OCI-M1 (cell line): Measurements from ENCODE around the gene IVD.

Source experiments
- DNase-seq: peaks from one replicate; lab custom pipeline; 2025; lab: John Stamatoyannopoulos, UW

The IVD gene

GRCh38 chr15:40414816-40415215, 9.2 kb downstream of the IVD start:
- no peak for DNase-seq

DNA sequence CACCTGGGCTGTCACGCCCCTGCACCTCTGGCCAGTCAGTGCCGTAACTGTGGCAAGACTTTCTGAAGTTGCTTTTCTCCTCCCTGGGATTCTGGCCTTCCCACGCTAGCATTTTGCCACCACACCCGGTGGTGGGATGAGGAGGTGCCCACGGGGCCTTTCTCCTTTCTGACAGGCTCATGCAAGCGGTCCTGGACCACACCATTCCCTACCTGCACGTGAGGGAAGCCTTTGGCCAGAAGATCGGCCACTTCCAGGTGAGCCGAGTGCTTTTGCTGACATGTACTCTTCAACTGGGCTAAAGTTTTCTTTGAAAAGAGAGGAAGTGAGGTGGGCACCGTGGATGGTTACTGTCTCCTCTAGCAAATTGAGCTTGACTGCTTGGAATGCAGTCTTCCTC, 9.6 kb downstream of the IVD start:
- no peak for DNase-seq

GRCh38 chr15:40416056-40416455, 10.5 kb downstream of the IVD start:
- no peak for DNase-seq

DNA sequence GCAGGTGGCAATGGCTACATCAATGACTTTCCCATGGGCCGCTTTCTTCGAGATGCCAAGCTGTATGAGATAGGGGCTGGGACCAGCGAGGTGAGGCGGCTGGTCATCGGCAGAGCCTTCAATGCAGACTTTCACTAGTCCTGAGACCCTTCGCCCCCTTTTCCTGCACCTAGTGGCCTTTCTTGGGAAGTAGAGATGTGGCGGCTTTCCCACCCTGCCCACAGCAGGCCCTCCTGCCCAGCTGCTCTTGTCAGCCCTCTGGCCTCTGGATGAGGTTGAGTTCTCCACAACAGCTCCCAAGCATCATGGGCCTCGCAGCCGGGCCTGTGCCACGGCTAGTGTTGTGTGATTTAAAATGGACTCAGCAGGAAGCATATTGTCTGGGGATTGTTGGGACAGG, 12.5 kb downstream of the IVD start:
- DNase-seq = no peak

- DNase-seq = no peak
These were observed 14.6 kb downstream of the IVD start for GRCh38 chr15:40420071-40420713.

- no peak for DNase-seq
These were observed 15.2 kb downstream of the IVD start for GRCh38 chr15:40420793-40421192.

- peak; percentile 82 for DNase-seq
These were observed 15.9 kb downstream of the IVD start for GRCh38 chr15:40421246-40422157.

DNA sequence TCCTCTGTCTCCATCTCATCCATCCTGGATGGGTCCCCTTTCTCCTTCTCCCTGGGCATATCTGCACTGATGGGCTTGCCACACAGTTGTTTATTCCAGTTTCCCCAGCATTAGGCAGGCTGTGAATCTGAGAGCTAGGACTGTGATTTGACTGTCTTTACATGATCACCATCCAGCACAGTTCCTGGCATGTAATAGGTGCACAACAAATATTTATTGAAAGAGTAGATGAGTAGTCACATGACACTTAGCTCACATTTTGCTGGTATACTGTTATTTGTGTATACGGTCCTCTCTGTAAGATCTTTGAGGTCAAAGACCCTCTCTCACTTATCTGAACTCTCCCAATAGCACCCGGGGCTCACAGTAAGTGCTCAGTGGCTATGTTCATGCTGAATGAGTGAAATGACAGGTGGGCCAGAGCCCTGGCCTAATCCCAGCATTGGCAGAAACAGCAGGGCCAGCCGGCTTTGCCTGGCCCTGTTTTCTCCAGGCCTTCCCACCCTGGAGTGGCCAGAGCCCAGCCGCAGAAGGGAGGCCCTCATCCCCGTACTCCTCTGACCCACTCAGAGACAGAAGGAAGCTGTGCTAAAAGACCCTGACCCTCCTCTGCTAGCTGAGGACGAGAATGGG, 19.0 kb downstream of the IVD start:
- DNase-seq = no peak

- DNase-seq = no peak
These were observed 20.1 kb downstream of the IVD start for GRCh38 chr15:40425681-40426080.

GRCh38 chr15:40427188-40427587, 21.6 kb downstream of the IVD start:
- DNase-seq = peak; percentile 68

DNA sequence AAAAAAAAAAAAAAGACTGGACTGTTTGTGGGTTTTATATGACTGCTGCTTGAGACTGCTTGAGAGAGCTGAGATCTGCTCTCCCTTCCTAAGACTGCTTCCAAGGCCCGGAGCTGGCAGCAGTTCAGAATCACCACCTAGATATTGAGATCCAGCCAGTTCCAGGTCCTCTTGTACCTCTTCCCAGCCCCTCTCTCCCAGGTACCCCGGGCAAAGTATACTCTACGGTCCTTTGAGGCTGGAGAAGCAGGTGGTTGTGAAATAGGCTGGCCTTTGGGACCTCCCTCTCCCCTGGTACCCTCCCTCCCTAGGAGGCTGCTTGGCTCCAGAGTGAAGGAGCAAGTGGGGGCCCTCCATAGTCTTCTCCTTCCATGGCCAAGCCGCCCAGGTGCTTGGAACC, 22.6 kb downstream of the IVD start:
- DNase-seq = no peak

DNA sequence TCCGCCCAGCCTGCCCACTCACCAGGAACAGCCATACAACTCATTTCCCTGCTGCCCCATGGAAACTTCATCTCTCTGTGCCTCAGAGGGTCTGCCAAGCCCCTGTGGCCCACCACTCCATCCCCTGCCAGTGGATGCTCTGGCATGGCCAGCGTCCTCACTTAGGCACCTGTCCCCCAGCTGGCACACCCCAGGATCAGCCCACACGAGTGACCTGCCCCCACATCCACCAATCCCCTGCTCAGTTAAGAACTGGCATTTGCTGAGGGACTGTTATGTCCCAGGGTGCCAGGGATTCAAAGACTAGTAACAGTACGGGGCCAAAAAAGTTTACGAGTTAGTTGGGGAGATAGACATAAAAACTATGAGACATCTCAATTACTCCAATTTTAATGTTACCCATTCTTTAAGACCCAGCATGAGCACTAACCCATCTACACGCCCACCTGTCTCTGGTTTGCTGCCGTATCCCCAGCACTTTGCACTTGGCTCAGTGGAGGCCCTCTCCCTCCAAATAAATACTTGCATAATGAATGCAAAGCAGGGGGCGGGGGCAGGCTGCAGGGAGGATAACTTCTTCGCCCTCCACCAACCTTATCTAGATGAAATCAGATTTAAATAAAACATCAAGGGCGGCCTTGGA, 23.6 kb downstream of the IVD start:
- DNase-seq = no peak

- peak; percentile 65 for DNase-seq
These were observed 24.7 kb downstream of the IVD start for GRCh38 chr15:40430271-40430805.

DNA sequence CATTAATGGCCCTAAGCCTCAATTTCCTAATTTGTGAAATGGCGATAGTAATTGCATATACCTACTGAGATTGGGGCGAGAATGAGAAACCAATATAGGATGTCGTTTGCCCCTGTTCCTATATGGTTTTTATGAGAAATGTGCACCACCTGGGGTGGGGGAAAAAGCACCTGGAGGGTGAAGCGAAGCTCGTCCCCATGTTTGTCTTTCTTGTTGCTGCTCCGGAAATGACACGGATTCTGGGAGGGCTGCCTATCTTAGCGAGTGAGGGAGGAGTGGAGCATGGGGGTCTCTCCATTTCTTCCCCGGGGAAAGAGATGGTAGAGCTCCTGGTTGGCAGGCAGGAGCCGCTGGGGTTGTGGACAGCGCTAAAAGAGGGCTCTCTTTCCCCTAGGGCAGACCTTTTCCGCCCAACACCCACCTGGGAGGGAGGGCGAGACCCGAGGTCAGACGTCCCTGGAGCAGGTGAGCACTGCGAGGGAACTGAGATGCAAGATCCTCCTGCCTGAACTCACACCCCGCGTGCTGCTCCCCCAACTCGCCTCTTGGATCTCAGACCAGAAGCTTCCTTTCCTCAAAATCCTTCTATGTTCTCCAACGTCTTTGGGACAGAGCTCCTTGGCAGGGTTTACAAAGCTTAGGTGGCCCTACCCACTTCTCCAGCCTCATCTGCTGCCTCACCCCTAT, 29.6 kb downstream of the IVD start:
- no peak for DNase-seq

- no peak for DNase-seq
These were observed 30.1 kb downstream of the IVD start for GRCh38 chr15:40435710-40436089.

DNA sequence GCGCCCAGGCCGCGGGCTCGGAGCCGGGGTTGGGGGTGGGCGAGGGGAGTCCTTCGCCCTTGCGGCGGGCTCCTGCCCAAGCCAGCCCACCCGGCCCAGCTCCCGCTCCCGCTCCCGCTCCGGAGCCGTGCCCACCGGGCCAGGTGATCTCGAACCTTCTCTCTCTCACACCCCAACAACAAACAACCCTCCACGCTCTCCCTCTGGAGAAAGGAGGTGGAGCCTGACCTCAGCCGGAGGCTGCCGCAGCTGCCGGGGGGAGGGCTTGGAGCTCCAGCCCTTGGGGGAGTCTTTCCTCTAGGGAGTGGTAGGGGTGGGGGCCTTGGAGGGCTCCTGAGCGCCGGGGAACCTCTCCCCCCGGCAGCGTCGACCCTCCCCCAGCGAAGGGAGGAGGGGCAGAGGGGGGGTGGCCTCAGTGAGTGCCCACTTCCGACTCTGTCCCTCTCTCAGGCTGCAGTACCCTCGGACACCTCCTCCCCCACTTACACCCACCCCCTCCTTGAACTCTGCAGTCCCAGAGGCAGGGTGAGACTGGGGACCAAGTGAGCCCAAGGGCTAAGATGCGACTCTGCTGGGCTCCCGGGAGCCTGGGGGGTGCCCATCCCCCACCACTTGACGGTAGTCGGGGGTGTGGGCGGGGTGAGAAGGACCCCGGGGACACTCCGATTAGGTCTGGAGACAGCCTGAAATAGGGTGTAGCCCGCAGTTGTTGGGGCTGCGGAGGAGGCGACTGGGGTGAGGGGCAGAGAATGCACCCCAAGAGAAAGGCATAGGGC, 30.7 kb downstream of the IVD start:
- no peak for DNase-seq

- peak; percentile 28 for DNase-seq
These were observed 31.5 kb downstream of the IVD start for GRCh38 chr15:40436892-40437751.

DNA sequence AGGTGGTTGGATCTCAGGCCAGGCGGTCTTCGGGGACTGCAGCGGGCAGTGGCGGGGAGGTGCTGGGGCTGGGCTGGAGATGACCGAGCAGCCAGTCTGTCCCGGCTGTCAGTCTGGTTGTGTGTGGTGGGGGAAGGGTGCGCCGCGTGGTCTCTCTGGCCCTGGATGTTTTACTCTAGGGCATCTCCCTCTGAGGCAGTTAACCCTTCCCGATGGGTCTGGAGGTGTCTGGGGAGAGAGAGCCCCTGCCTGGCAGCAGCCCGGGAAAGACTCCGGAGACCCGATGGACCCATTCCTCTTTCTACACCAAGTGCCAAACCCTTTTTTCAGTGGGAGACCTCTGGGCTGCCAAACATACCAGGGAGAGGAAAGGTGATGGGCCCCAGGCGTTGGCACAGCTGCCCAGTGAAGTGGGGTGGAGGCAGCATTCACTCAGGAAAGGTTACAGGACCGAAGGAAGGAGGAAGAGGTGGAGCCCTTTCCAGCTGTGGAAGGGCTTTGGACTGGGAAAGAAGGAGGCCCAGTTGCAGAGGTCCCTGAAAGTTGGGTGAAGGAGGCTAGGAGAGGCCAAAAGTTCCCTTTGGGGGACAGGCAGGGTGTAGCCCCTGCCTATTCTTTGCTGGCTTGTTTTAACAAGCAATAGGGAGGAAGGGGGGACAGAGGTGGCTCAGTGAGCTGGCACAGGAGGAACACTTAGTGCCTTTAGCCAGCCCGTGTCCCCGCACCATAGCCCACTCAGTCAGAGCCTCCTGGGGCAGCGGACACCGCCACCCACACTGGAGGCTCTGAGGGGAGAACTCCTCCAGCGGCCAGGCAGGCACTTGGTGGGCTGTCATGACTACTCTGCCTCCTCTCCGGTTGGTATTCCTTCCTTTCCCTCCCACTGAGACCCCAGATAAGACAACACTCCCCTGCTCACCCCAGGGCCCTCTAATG, 32.4 kb downstream of the IVD start:
- no peak for DNase-seq

DNA sequence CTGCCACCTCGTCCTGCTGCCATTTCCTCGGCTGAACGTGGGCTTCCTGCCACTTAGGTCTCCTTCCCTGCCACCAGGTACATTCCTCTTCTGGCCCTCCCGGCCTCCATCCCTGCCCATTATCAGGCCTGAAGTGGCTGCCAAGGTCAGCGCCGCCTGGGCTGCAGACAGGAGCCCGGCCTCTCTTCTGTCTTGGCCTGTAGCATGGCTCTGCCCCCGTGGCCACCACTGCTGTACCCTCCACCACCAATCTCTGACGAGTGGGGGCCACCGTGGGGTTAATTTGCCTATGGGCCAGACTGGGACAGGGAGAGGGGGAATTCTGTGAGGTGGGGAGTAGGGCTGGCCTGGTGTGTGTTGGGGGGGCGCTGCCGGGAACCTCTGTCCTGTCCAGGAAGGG, 33.1 kb downstream of the IVD start:
- DNase-seq = no peak
